NCI-H146 treated with DMSO at 0.1 percent for 48 hours (cell line): ENCODE results near the gene NR2C2.
"Not testable (repeated sequence)": the region's sequence is repeated elsewhere in the genome, so short reads cannot be mapped to it uniquely, and the experiment has no call there.

Experiments used
- DNase-seq: peaks from one replicate; lab custom pipeline; 2025; ENCODE audit not compliant: unreplicated experiment; lab: John Stamatoyannopoulos, UW

NR2C2 gene

GRCh38 chr3:14947100-14947885 is at the start of gene NR2C2:
Gene NR2C2 (plus strand): TSS chr3:14947583. CDS start chr3:15003915, 56,332 bp downstream.
- peak; percentile 10 for DNase-seq

GRCh38 chr3:14898929-14899328 is 48.5 kb upstream of the NR2C2 start:
- no peak for DNase-seq

GRCh38 chr3:14899993-14900618 is 47.3 kb upstream of the NR2C2 start:
- DNase-seq = peak; percentile 19

GRCh38 chr3:14900881-14901873 is 46.2 kb upstream of the NR2C2 start:
- DNase-seq = no peak

GRCh38 chr3:14902719-14903118 is 44.7 kb upstream of the NR2C2 start:
- DNase-seq = no peak

- DNase-seq = not testable (repeated sequence)
These were observed 43.9 kb upstream of the NR2C2 start for GRCh38 chr3:14903501-14903900.

GRCh38 chr3:14905055-14905657 is 42.2 kb upstream of the NR2C2 start:
- no peak for DNase-seq

GRCh38 chr3:14906355-14906971 is 40.9 kb upstream of the NR2C2 start:
- DNase-seq = no peak

GRCh38 chr3:14907043-14907966 is 40.1 kb upstream of the NR2C2 start:
- DNase-seq = no peak

GRCh38 chr3:14909250-14909649 is 38.1 kb upstream of the NR2C2 start:
- no peak for DNase-seq

GRCh38 chr3:14911651-14912050 is 35.7 kb upstream of the NR2C2 start:
- DNase-seq = no peak

- DNase-seq = no peak
These were observed 34.1 kb upstream of the NR2C2 start for GRCh38 chr3:14913071-14913925.

- DNase-seq = no peak
These were observed 33.2 kb upstream of the NR2C2 start for GRCh38 chr3:14913926-14914778.

GRCh38 chr3:14914779-14915117 is 32.6 kb upstream of the NR2C2 start:
- no peak for DNase-seq

- DNase-seq = no peak
These were observed 31.7 kb upstream of the NR2C2 start for GRCh38 chr3:14915636-14916222.

GRCh38 chr3:14918356-14918860 is 29.0 kb upstream of the NR2C2 start:
- DNase-seq = no peak

GRCh38 chr3:14920536-14920935 is 26.8 kb upstream of the NR2C2 start:
- no peak for DNase-seq
